Muscle layer of colon (tissue), 2 donors: Measurements from ENCODE around the gene CHFR.
"Not testable (repeated sequence)": the region's sequence is repeated elsewhere in the genome, so short reads cannot be mapped to it uniquely, and the experiment has no call there.

Experiments
- H3K27ac ChIP-seq: one replicate; pipeline ENCODE4 v1.7.0; 2013; ENCODE audit warnings: low read depth, mild to moderate bottlenecking, low read length, moderate library complexity
- H3K27me3 ChIP-seq, 2 donors: one replicate each; pipeline ENCODE4 v1.7.0; 2013; ENCODE audit warnings: low read length in 2 of 2, mild to moderate bottlenecking in 2 of 2; ENCODE audit not compliant: insufficient read depth in 2 of 2, control insufficient read depth in 1 of 2
- H3K36me3 ChIP-seq: one replicate; pipeline ENCODE4 v1.7.0; 2013; ENCODE audit warnings: mild to moderate bottlenecking, low read length; ENCODE audit not compliant: insufficient read depth
- H3K4me1 ChIP-seq: one replicate; pipeline ENCODE4 v1.7.0; 2013; ENCODE audit warnings: mild to moderate bottlenecking, low read length; ENCODE audit not compliant: insufficient read depth
- H3K4me3 ChIP-seq, 2 donors: one replicate each; pipeline ENCODE4 v1.7.0; 2013; ENCODE audit warnings: low read length in 2 of 2, low read depth in 1 of 2, mild to moderate bottlenecking in 1 of 2, moderate library complexity in 1 of 2
- H3K9ac ChIP-seq: one replicate; pipeline ENCODE4 v1.7.0; 2013; ENCODE audit warnings: low read length
- H3K9me3 ChIP-seq: one replicate; pipeline ENCODE4 v1.7.0; 2013; ENCODE audit warnings: mild to moderate bottlenecking, low read length
- donor health status: abdominal sarcoma.
- donor health status: Adenocarcinoma of cecum.

Gene CHFR

GRCh38 chr12:132837693-132838409, 49.6 kb downstream of the CHFR start:
- peaks cover 19% of the 10 kb centered on the region for H3K4me1 ChIP-seq
- H3K4me3 ChIP-seq, result peak overlapping the region in 1 of 2 donors; percentile 27
- H3K27me3 ChIP-seq, result no peaks in the 10 kb centered on the region
- no peaks in the 10 kb centered on the region for H3K9me3 ChIP-seq
- peaks cover 24% of the 10 kb centered on the region for H3K36me3 ChIP-seq
- no peak overlapping the region for H3K9ac ChIP-seq
- H3K27ac ChIP-seq, result peak overlapping the region; percentile 66

DNA sequence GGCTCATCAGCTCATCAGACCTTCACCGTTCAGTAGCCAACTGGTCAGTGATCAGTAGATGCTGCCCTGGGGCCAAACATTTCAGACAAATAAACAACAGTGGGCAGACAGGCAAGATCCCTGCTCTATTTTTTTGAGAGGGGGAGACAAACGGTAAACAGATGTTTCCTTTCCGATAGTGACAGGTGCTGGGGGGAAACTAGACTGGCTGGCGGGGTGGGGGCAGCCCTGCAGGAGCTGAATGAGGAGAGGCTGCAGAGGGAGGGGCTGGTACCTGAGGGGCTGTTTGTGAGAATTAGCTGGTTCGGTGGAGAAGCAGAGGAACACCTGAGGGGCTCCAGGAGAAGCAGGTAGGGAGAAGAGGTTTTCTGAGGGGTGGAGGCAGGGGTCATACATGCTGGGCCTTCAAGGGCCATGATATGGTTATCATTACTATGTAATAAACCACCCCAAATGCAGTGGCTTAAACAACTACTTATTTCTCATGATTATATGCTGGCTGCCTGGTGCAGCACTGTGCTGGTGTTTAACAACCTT, 50.5 kb downstream of the CHFR start:
- H3K4me3 ChIP-seq, result no peak overlapping the region
- H3K36me3 ChIP-seq, result peaks cover 16% of the 10 kb centered on the region
- no peaks in the 10 kb centered on the region for H3K27me3 ChIP-seq
- no peak overlapping the region for H3K27ac ChIP-seq
- no peaks in the 10 kb centered on the region for H3K9me3 ChIP-seq
- peaks cover 19% of the 10 kb centered on the region for H3K4me1 ChIP-seq
- H3K9ac ChIP-seq, result no peak overlapping the region

GRCh38 chr12:132836230-132836629, 51.2 kb downstream of the CHFR start:
- not testable (repeated sequence) for H3K9ac ChIP-seq, H3K4me3 ChIP-seq, H3K27me3 ChIP-seq, H3K27ac ChIP-seq, H3K9me3 ChIP-seq
- H3K36me3 ChIP-seq, result peaks cover 10% of the 10 kb centered on the region
- peaks cover 19% of the 10 kb centered on the region for H3K4me1 ChIP-seq

DNA sequence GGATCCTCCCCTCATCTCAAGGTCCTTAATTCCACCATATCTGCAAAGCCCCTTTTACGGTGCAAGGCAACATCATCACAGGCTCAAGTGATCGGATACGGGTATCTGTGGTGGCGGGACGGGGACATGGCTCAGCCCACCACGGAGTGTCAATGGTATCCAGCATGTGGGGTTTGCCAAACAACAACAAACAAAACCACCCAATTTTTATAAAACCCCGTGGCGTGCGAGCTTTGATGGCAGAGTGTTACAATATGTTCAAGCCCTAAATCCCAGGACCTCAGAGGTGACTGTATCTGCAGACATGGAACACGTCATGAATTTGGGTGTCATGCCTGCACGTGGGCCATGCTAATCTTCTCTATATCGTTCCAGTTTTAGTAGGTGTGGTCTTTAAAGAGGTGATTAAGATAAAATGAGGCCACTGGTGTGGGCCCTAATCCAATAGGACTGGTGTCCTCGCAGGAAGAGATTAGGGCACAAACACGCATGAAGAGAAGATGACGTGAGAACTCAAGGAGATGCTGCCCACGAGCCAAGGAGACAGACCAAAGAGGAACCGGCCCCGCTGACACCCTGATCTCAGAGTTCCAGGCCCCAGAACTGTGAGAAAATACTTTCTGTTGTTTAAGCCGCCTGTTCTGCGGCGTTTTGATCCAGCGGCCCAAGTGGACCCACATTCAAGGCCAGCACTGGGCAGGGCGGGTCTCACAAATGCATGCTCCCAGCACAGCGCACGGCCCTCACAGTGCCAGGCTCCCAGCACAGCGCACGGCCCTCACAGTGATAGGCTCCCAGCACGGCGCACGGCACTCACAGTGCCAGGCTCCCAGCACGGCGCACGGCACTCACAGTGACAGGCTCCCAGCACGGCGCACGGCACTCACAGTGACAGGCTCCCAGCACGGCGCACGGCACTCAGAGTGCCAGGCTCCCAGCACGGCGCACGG, 52.1 kb downstream of the CHFR start:
- Histone ChIP-seq H3K4me3 (no peak overlapping the region), H3K9me3 (no peaks in the 10 kb centered on the region), H3K36me3 (peaks cover 5% of the 10 kb centered on the region), H3K4me1 (peaks cover 19% of the 10 kb centered on the region), H3K27ac (no peak overlapping the region), H3K9ac (no peak overlapping the region), H3K27me3 (no peaks in the 10 kb centered on the region)

GRCh38 chr12:132834181-132834711, 53.2 kb downstream of the CHFR start:
- H3K9ac ChIP-seq, result no peak overlapping the region

GRCh38 chr12:132833341-132833740, 54.1 kb downstream of the CHFR start:
- Histone ChIP-seq H3K27ac (no peak overlapping the region), H3K27me3 (no peaks in the 10 kb centered on the region), H3K9me3 (no peaks in the 10 kb centered on the region), H3K4me1 (peaks cover 14% of the 10 kb centered on the region), H3K36me3 (no peaks in the 10 kb centered on the region), H3K9ac (no peak overlapping the region), H3K4me3 (no peak overlapping the region)

More at GRCh38 chr12:132834181-132834711, 53.2 kb downstream of the CHFR start:
- no peak overlapping the region for H3K4me3 ChIP-seq
- H3K4me1 ChIP-seq, result peaks cover 19% of the 10 kb centered on the region
- H3K27ac ChIP-seq, result no peak overlapping the region
- no peaks in the 10 kb centered on the region for H3K36me3 ChIP-seq
- no peaks in the 10 kb centered on the region for H3K9me3 ChIP-seq
- H3K27me3 ChIP-seq, result no peaks in the 10 kb centered on the region

GRCh38 chr12:132831771-132832170, 55.6 kb downstream of the CHFR start:
- Histone ChIP-seq H3K9ac (no peak overlapping the region), H3K4me1 (peaks cover 9% of the 10 kb centered on the region), H3K36me3 (peaks cover 6% of the 10 kb centered on the region), H3K27me3 (no peaks in the 10 kb centered on the region), H3K27ac (no peak overlapping the region), H3K9me3 (no peaks in the 10 kb centered on the region), H3K4me3 (no peak overlapping the region)

- H3K27me3 ChIP-seq, result no peaks in the 10 kb centered on the region
- H3K27ac ChIP-seq, result peak within 1 kb of the TSS; percentile 98
- peak within 1 kb of the TSS; percentile 41 for H3K9ac ChIP-seq
- H3K9me3 ChIP-seq, result no peaks in the 10 kb centered on the region
- H3K4me3 ChIP-seq, result peak within 1 kb of the TSS; percentile 85 to 97
- peaks cover 31% of the 10 kb centered on the region for H3K36me3 ChIP-seq
- H3K4me1 ChIP-seq, result peaks cover 16% of the 10 kb centered on the region
Observed at GRCh38 chr12:132828706-132829534, 58.5 kb downstream of the CHFR start, which contains the start of gene GOLGA3. Gene GOLGA3 (minus strand): TSS chr12:132828869. CDS start chr12:132822128, 6,741 bp downstream.

- Histone ChIP-seq H3K9ac (peak overlapping the region; percentile 41), H3K36me3 (peaks cover 31% of the 10 kb centered on the region), H3K9me3 (no peaks in the 10 kb centered on the region), H3K27ac (peak overlapping the region; percentile 91), H3K4me1 (peaks cover 16% of the 10 kb centered on the region), H3K4me3 (peak overlapping the region; percentile 85 to 97), H3K27me3 (no peaks in the 10 kb centered on the region)
Observed at GRCh38 chr12:132827763-132828703, 59.4 kb downstream of the CHFR start.

DNA sequence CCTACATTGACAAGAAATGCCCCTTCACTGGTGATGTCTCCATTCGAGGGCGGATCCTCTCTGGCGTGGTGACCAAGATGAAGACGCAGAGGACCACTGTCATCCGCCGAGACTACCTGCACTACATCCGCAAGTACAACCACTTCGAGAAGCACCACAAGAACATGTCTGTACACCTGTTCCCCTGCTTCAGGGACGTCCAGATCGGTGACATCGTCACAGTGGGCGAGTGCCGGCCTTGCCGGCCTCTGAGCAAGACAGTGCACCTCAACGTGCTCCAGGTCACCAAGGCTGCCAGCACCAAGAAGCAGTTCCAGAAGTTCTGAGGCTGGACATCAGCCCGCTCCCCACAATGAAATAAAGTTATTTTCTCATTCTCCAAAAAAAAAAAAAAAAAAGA, 61.5 kb downstream of the CHFR start:
- Histone ChIP-seq H3K27ac (no peak overlapping the region), H3K4me3 (no peak overlapping the region), H3K36me3 (peaks cover 37% of the 10 kb centered on the region), H3K27me3 (no peaks in the 10 kb centered on the region), H3K9me3 (no peaks in the 10 kb centered on the region), H3K4me1 (peaks cover 16% of the 10 kb centered on the region), H3K9ac (no peak overlapping the region)
